Hepatocyte (in vitro differentiated cells): ENCODE data around the gene UBE3C. TPM values are rescaled to one million over a fixed set of nuclear protein-coding genes. Genes with fewer than 3 reads are reported as not detected.
"Not testable (repeated sequence)": the region's sequence is repeated elsewhere in the genome, so short reads cannot be mapped to it uniquely, and the experiment has no call there.

ENCODE experiments used
- DNase-seq: peaks from one replicate; pipeline ENCODE4 v3.0.0-alpha.2; 2016; ENCODE audit warnings: low spot score
- H2AFZ ChIP-seq: fragments of 200-600 bp; sonication (generic); 2 replicates; pipeline ENCODE4 v1.6.0; 2016; ENCODE audit warnings: antibody characterized with exemption, mild to moderate bottlenecking
- H3K27ac ChIP-seq: fragments of 200-600 bp; sonication (generic); 2 replicates; pipeline ENCODE4 v1.5.1; 2016; ENCODE audit warnings: mild to moderate bottlenecking
- H3K27me3 ChIP-seq: fragments of 200-600 bp; sonication (generic); 2 replicates; pipeline ENCODE4 v1.6.1; 2016
- H3K36me3 ChIP-seq: fragments of 200-600 bp; sonication (generic); replicated peaks from 2 replicates; pipeline ENCODE4 v1.5.1; 2016; ENCODE audit warnings: low read depth; ENCODE audit not compliant: insufficient read depth
- H3K4me1 ChIP-seq: fragments of 200-600 bp; sonication (generic); 2 replicates; pipeline ENCODE4 v1.5.1; 2016; ENCODE audit warnings: mild to moderate bottlenecking, moderate library complexity; ENCODE audit not compliant: insufficient read depth
- H3K4me2 ChIP-seq: fragments of 200-600 bp; sonication (generic); 2 replicates; pipeline ENCODE4 v1.6.0; 2016
- H3K4me3 ChIP-seq: fragments of 200-600 bp; sonication (generic); 2 replicates; pipeline ENCODE4 v1.5.1; 2016; ENCODE audit warnings: mild to moderate bottlenecking
- H3K79me2 ChIP-seq: fragments of 200-600 bp; sonication (generic); 2 replicates; pipeline ENCODE4 v1.6.0; 2017; ENCODE audit warnings: mild to moderate bottlenecking
- H3K9me2 ChIP-seq: fragments of 200-600 bp; sonication (generic); replicated peaks from 2 replicates; pipeline ENCODE4 v1.6.0; 2017; ENCODE audit warnings: mild to moderate bottlenecking; ENCODE audit not compliant: insufficient read depth
- H3K9me3 ChIP-seq: fragments of 200-600 bp; sonication (generic); 2 replicates; pipeline ENCODE4 v1.5.1; 2016; ENCODE audit warnings: low read depth, mild to moderate bottlenecking
- H4K20me1 ChIP-seq: fragments of 200-600 bp; sonication (generic); 2 replicates; pipeline ENCODE4 v1.6.0; 2016; ENCODE audit warnings: mild to moderate bottlenecking; ENCODE audit not compliant: insufficient read depth, poor library complexity, severe bottlenecking
- CTCF ChIP-seq: fragments of 200-600 bp; sonication (generic); IDR thresholded peaks from 2 replicates; pipeline ENCODE4 v1.5.1; 2016; ENCODE audit warnings: antibody characterized with exemption, mild to moderate bottlenecking; ENCODE audit not compliant: poor library complexity
- EZH2 ChIP-seq: fragments of 200-600 bp; sonication (generic); IDR thresholded peaks from 2 replicates; pipeline ENCODE4 v1.6.1; 2016; ENCODE audit warnings: antibody characterized with exemption, mild to moderate bottlenecking, borderline replicate concordance
- EZH2phosphoT487 ChIP-seq: fragments of 200-600 bp; sonication (generic); IDR thresholded peaks from one replicate; pipeline ENCODE4 v1.6.1; 2018; ENCODE audit warnings: antibody characterized with exemption, mild to moderate bottlenecking, low read depth, moderate library complexity; ENCODE audit not compliant: unreplicated experiment, severe bottlenecking
- WGBS: methylation state at CpG from one replicate; pipeline ENCODE4 v1.1.6; 2016; ENCODE audit warnings: low lambda C conversion rate; ENCODE audit errors: missing lambda C conversion rate; 5-methylcytosine and 5-hydroxymethylcytosine counted together
- polyA plus RNA-seq: library from polyadenylated mRNA; unstranded; fragments of >200 nt; fragmentation: Nextera tagmentation; extraction: Ambion mirVana; gene quantifications from 2 replicates; pipeline ENCODE4 v1.2.1, GENCODE V29; 2016
- total RNA-seq: library from RNA; depleted of rRNA; stranded (reverse); fragments of >200 nt; gene quantifications from 2 replicates; pipeline ENCODE4 v1.2.3, GENCODE V29; 2014

UBE3C gene
- total and polyA plus RNA-seq, 2 experiments from 2014 or later: 24.6 to 72.6 TPM

DNA sequence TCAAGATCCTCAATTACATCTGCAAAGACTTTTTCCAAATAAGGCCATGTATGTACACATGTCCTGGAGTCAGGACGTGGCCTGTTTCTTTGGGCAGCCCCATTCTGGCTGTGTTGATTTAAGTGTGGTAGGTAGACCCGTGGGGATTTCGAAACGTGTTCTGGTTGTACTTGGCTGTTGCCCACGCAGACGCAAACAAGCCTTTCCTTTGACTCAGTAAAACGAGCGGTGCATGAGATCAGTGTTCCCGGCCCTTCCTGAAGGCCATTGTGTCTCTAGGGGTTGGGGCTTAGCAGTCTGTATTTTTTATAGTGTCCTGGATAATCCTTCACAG lies 133.2 kb downstream of the UBE3C start:
- no peak overlapping the region for H3K4me3 ChIP-seq
- H3K4me1 ChIP-seq: peaks cover 10% of the 10 kb centered on the region
- DNase-seq: peak; percentile 82
- peak overlapping the region; percentile 92 for H3K27ac ChIP-seq
- H3K79me2 ChIP-seq: no peaks in the 10 kb centered on the region
- H3K27me3 ChIP-seq: no peaks in the 10 kb centered on the region
- H3K4me2 ChIP-seq: no peak overlapping the region
- WGBS: 48% methylated on average over 9 of the region's 9 CpGs
- H4K20me1 ChIP-seq: no peaks in the 10 kb centered on the region
- no peak for TF ChIP-seq EZH2
- no peak for TF ChIP-seq CTCF
- TF ChIP-seq EZH2phosphoT487: no peak
- no peaks in the 10 kb centered on the region for H3K36me3 ChIP-seq
- no peaks in the 10 kb centered on the region for H3K9me2 ChIP-seq
- no peaks in the 10 kb centered on the region for H3K9me3 ChIP-seq
- H2AFZ ChIP-seq: no peak overlapping the region

GRCh38 chr7:157272351-157273207 lies 133.9 kb downstream of the UBE3C start:
- no peaks in the 10 kb centered on the region for H3K79me2 ChIP-seq
- H3K27ac ChIP-seq: peak overlapping the region; percentile 92
- peak overlapping the region; percentile 7 for H3K4me2 ChIP-seq
- no peak for TF ChIP-seq EZH2
- TF ChIP-seq CTCF: no peak
- TF ChIP-seq EZH2phosphoT487: no peak
- peaks cover 10% of the 10 kb centered on the region for H3K4me1 ChIP-seq
- DNase-seq: no peak
- no peaks in the 10 kb centered on the region for H3K9me3 ChIP-seq
- 91% methylated on average over 24 of the region's 24 CpGs for WGBS
- no peaks in the 10 kb centered on the region for H3K27me3 ChIP-seq
- no peaks in the 10 kb centered on the region for H3K9me2 ChIP-seq
- no peak overlapping the region for H2AFZ ChIP-seq
- H3K36me3 ChIP-seq: no peaks in the 10 kb centered on the region
- H3K4me3 ChIP-seq: no peak overlapping the region
- H4K20me1 ChIP-seq: no peaks in the 10 kb centered on the region

GRCh38 chr7:157273208-157274093 lies 134.7 kb downstream of the UBE3C start:
- Histone ChIP-seq H3K27ac (peak overlapping the region; percentile 92), H2AFZ (no peak overlapping the region), H3K27me3 (no peaks in the 10 kb centered on the region), H3K9me2 (no peaks in the 10 kb centered on the region), H4K20me1 (no peaks in the 10 kb centered on the region), H3K36me3 (no peaks in the 10 kb centered on the region), H3K4me2 (no peak overlapping the region), H3K4me1 (peaks cover 10% of the 10 kb centered on the region), H3K79me2 (no peaks in the 10 kb centered on the region), H3K4me3 (no peak overlapping the region), H3K9me3 (no peaks in the 10 kb centered on the region)
- 26% methylated on average over 22 of the region's 23 CpGs for WGBS
- TF ChIP-seq EZH2 (no peak), CTCF (peak; percentile 97), EZH2phosphoT487 (no peak)
- DNase-seq: peak; percentile 85

GRCh38 chr7:157274094-157274634 lies 135.4 kb downstream of the UBE3C start:
- not testable (repeated sequence) for H3K36me3 ChIP-seq, H3K79me2 ChIP-seq, H3K4me2 ChIP-seq, H2AFZ ChIP-seq, H3K4me3 ChIP-seq, H3K27ac ChIP-seq, H3K9me3 ChIP-seq, H3K27me3 ChIP-seq, H3K9me2 ChIP-seq, DNase-seq, H4K20me1 ChIP-seq
- H3K4me1 ChIP-seq: peaks cover 10% of the 10 kb centered on the region
- 90% methylated on average over 10 of the region's 10 CpGs for WGBS
